MM.1S (cell line): ENCODE results near the gene ROR2.

ENCODE experiments used
- EZH2 ChIP-seq: fragments of 300-600 bp; sonication (generic); optimal IDR thresholded peaks from 2 replicates; pipeline ENCODE3; 2017; ENCODE audit warnings: low read depth, mild to moderate bottlenecking, antibody characterized with exemption, low read length, mixed read lengths
- EZH2phosphoT487 ChIP-seq: fragments of 300-600 bp; sonication (generic); IDR thresholded peaks from 2 replicates; pipeline ENCODE4 v1.6.1; 2018; ENCODE audit warnings: antibody characterized with exemption, low read length
- TF ChIP-seq, protein P1 (sequence below): fragments of 300-600 bp; sonication (generic); IDR thresholded peaks from 2 replicates; pipeline ENCODE4 v1.5.1; 2016; ENCODE audit warnings: antibody characterized with exemption, low read length, mixed read lengths

DNA sequence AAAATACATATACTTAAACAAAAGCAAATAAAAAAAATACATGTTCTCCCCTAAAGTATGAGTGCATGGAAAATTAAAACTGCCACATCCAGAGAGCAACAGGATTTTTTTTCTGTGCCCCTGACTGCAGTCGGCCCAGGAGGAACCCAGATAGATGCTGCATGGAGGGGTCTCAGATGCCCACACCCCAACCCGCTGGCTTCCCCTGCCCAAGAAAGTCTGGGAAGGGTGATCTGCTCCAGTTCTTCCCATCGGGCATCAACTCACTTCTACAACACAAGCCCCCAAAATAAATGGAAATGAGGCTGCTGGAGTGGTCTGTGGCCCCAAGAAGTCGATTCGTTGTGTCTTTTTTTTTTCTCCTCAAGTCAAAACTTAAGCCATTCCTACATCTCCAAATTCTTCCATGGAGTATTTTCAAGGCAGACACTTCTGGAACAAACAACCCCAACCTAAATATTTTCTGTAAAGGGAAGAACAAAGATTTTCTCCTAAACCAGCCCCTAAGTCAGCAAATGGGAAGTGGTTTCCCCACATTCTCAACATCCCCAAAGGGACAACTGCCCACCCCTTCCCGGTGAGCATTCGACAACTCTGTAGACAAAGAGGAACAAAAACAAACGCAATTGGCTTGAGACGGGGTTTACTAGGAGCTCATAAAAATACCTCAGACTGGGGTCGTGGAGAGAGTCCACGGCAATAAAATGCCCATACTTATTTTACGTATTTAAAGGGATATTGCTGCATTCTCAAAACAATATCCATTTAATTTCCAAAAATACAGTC is 46.7 kb downstream of the ROR2 start:
- TF ChIP-seq, protein P1, sequence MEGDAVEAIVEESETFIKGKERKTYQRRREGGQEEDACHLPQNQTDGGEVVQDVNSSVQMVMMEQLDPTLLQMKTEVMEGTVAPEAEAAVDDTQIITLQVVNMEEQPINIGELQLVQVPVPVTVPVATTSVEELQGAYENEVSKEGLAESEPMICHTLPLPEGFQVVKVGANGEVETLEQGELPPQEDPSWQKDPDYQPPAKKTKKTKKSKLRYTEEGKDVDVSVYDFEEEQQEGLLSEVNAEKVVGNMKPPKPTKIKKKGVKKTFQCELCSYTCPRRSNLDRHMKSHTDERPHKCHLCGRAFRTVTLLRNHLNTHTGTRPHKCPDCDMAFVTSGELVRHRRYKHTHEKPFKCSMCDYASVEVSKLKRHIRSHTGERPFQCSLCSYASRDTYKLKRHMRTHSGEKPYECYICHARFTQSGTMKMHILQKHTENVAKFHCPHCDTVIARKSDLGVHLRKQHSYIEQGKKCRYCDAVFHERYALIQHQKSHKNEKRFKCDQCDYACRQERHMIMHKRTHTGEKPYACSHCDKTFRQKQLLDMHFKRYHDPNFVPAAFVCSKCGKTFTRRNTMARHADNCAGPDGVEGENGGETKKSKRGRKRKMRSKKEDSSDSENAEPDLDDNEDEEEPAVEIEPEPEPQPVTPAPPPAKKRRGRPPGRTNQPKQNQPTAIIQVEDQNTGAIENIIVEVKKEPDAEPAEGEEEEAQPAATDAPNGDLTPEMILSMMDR = no peak
- TF ChIP-seq EZH2phosphoT487 (no peak), EZH2 (no peak)
